NCI-H82 (cell line): Measurements from ENCODE around the gene TBXAS1.

Source experiments
- DNase-seq: peaks from one replicate; lab custom pipeline; 2025; lab: John Stamatoyannopoulos, UW

TBXAS1 gene

GRCh38 chr7:139948587-139949335 lies 119.7 kb downstream of the TBXAS1 start:
- no peak for DNase-seq

- no peak for DNase-seq
Measured at GRCh38 chr7:139949629-139950028, 120.6 kb downstream of the TBXAS1 start.

- DNase-seq = no peak
Measured at GRCh38 chr7:139950881-139951525, 121.9 kb downstream of the TBXAS1 start.

- no peak for DNase-seq
Measured at GRCh38 chr7:139953229-139953628, 124.2 kb downstream of the TBXAS1 start.

GRCh38 chr7:139955109-139955820 lies 126.2 kb downstream of the TBXAS1 start:
- DNase-seq = no peak

GRCh38 chr7:139958599-139959284 lies 129.7 kb downstream of the TBXAS1 start:
- no peak for DNase-seq

GRCh38 chr7:139959285-139959628 lies 130.2 kb downstream of the TBXAS1 start:
- DNase-seq = no peak

GRCh38 chr7:139959718-139960117 lies 130.7 kb downstream of the TBXAS1 start:
- DNase-seq = no peak

GRCh38 chr7:139960157-139960556 lies 131.1 kb downstream of the TBXAS1 start:
- DNase-seq = no peak

GRCh38 chr7:139965942-139966628 lies 137.0 kb downstream of the TBXAS1 start:
- no peak for DNase-seq

- no peak for DNase-seq
Measured at GRCh38 chr7:139966949-139967348, 137.9 kb downstream of the TBXAS1 start.

- no peak for DNase-seq
Measured at GRCh38 chr7:139968931-139969330, 139.9 kb downstream of the TBXAS1 start.

- no peak for DNase-seq
Measured at GRCh38 chr7:139972029-139972428, 143.0 kb downstream of the TBXAS1 start.

- DNase-seq = no peak
Measured at GRCh38 chr7:139973101-139974050, 144.3 kb downstream of the TBXAS1 start.

- no peak for DNase-seq
Measured at GRCh38 chr7:139974179-139974811, 145.2 kb downstream of the TBXAS1 start.

GRCh38 chr7:139976055-139976837 lies 147.2 kb downstream of the TBXAS1 start:
- DNase-seq = no peak

GRCh38 chr7:139976838-139977656 lies 148.0 kb downstream of the TBXAS1 start:
- no peak for DNase-seq

GRCh38 chr7:139981511-139981895 lies 152.4 kb downstream of the TBXAS1 start:
- no peak for DNase-seq
